ENCODE data around the gene FAM43B.

GRCh38 chr1:20555025-20555757 is 2.8 kb downstream of the FAM43B start:
- no peak for TF ChIP-seq CTCF (IDR thresholded peaks at IDR 0.05)
- no peak for TF ChIP-seq EP300 (IDR thresholded peaks at IDR 0.05)

Data from ovary (tissue), 3 donors.